8988T (cell line): ENCODE results near the gene CAMSAP1.

Experiments
- DNase-seq: peaks from one replicate; pipeline ENCODE4 v3.0.0; 2011

Gene CAMSAP1

GRCh38 chr9:135827866-135828580 is 79.3 kb downstream of the CAMSAP1 start:
- no peak for DNase-seq

GRCh38 chr9:135827301-135827700 is 80.0 kb downstream of the CAMSAP1 start:
- no peak for DNase-seq

GRCh38 chr9:135826188-135826545 is 81.2 kb downstream of the CAMSAP1 start:
- DNase-seq, result no peak

- no peak for DNase-seq
These were observed 81.7 kb downstream of the CAMSAP1 start for GRCh38 chr9:135825435-135826187.

GRCh38 chr9:135823036-135823435 is 84.3 kb downstream of the CAMSAP1 start:
- DNase-seq, result no peak

- DNase-seq, result no peak
These were observed 85.0 kb downstream of the CAMSAP1 start for GRCh38 chr9:135822374-135822755.

- no peak for DNase-seq
These were observed 85.5 kb downstream of the CAMSAP1 start for GRCh38 chr9:135821733-135822373.

GRCh38 chr9:135821116-135821515 is 86.2 kb downstream of the CAMSAP1 start:
- DNase-seq, result no peak

- DNase-seq, result no peak
These were observed 86.7 kb downstream of the CAMSAP1 start for GRCh38 chr9:135820661-135821060.

GRCh38 chr9:135819905-135820304 is 87.4 kb downstream of the CAMSAP1 start:
- DNase-seq, result no peak

GRCh38 chr9:135818718-135819475 is 88.4 kb downstream of the CAMSAP1 start:
- no peak for DNase-seq

- no peak for DNase-seq
These were observed 89.2 kb downstream of the CAMSAP1 start for GRCh38 chr9:135817951-135818717.

- no peak for DNase-seq
These were observed 90.7 kb downstream of the CAMSAP1 start for GRCh38 chr9:135816651-135816970.

- DNase-seq, result no peak
These were observed 91.3 kb downstream of the CAMSAP1 start for GRCh38 chr9:135815830-135816650.

- DNase-seq, result no peak
These were observed 91.9 kb downstream of the CAMSAP1 start for GRCh38 chr9:135815413-135815812.

GRCh38 chr9:135814421-135815095 is 92.8 kb downstream of the CAMSAP1 start:
- no peak for DNase-seq

- DNase-seq, result no peak
These were observed 93.6 kb downstream of the CAMSAP1 start for GRCh38 chr9:135813671-135814290.

GRCh38 chr9:135812961-135813360 is 94.4 kb downstream of the CAMSAP1 start:
- no peak for DNase-seq

GRCh38 chr9:135811801-135812200 is 95.5 kb downstream of the CAMSAP1 start:
- no peak for DNase-seq

- no peak for DNase-seq
These were observed 96.4 kb downstream of the CAMSAP1 start for GRCh38 chr9:135810806-135811575.
